Activated CD4-positive, alpha-beta T cell treated with anti-CD3 and anti-CD28 coated beads for 36 hours (primary cell): Measurements from ENCODE around the gene THADA. TPM values are rescaled to one million over a fixed set of nuclear protein-coding genes. Genes with fewer than 3 reads are reported as not detected.

Experiments used
- ATAC-seq: fragments of 200-7000 bp; cut with Tn5 transposase; one replicate; pipeline ENCODE4 v1.10.0; 2021; ENCODE audit warnings: mild to moderate bottlenecking, moderate library complexity
- CTCF ChIA-PET: fragments of 350-600 bp; sonication (Branson Sonifier 250); formaldehyde crosslinking; loops from one replicate; lab custom pipeline; 2021; ENCODE audit warnings: antibody characterized with exemption; lab: Charles Lee
- POLR2A ChIA-PET: fragments of 350-600 bp; sonication (Branson Sonifier 250); formaldehyde crosslinking; loops from one replicate; lab custom pipeline; 2021; ENCODE audit warnings: antibody characterized with exemption, inconsistent platforms; lab: Charles Lee
- DNase-seq: peaks from one replicate; pipeline ENCODE4 v3.0.0-alpha.2; 2020
- H3K27ac Mint-ChIP-seq: one replicate; pipeline ENCODE4 v1.8.0; 2021; ENCODE audit warnings: mixed read lengths
- H3K27me3 Mint-ChIP-seq: one replicate; pipeline ENCODE4 v1.8.0; 2021; ENCODE audit warnings: mixed read lengths
- H3K36me3 Mint-ChIP-seq: one replicate; pipeline ENCODE4 v1.8.0; 2021; ENCODE audit warnings: low read depth, mixed read lengths
- H3K4me1 Mint-ChIP-seq: one replicate; pipeline ENCODE4 v1.8.0; 2021; ENCODE audit warnings: mixed read lengths
- H3K4me3 Mint-ChIP-seq: one replicate; pipeline ENCODE4 v1.8.0; 2021; ENCODE audit warnings: mild to moderate bottlenecking, moderate library complexity, mixed read lengths
- H3K9me3 Mint-ChIP-seq: one replicate; pipeline ENCODE4 v1.8.0; 2021; ENCODE audit warnings: low read depth, mixed read lengths
- intact Hi-C, 2 experiments: fragments of 100-400 bp; cut with DNase I in 1 of 2; cut with micrococcal nuclease in 1 of 2; formaldehyde crosslinking; loops; one replicate each; pipeline versions ENCODE4 v1.14.2 to v1.15.1; 2022 to 2024; cut with DNase I, micrococcal nuclease
- total RNA-seq, 2 experiments: library from RNA; stranded (reverse); gene quantifications; one replicate each; pipeline ENCODE4 v1.2.3, GENCODE V29; 2021

Gene THADA
- total RNA-seq, 2 experiments from 2014 or later: 32.5 to 36.6 TPM

DNA sequence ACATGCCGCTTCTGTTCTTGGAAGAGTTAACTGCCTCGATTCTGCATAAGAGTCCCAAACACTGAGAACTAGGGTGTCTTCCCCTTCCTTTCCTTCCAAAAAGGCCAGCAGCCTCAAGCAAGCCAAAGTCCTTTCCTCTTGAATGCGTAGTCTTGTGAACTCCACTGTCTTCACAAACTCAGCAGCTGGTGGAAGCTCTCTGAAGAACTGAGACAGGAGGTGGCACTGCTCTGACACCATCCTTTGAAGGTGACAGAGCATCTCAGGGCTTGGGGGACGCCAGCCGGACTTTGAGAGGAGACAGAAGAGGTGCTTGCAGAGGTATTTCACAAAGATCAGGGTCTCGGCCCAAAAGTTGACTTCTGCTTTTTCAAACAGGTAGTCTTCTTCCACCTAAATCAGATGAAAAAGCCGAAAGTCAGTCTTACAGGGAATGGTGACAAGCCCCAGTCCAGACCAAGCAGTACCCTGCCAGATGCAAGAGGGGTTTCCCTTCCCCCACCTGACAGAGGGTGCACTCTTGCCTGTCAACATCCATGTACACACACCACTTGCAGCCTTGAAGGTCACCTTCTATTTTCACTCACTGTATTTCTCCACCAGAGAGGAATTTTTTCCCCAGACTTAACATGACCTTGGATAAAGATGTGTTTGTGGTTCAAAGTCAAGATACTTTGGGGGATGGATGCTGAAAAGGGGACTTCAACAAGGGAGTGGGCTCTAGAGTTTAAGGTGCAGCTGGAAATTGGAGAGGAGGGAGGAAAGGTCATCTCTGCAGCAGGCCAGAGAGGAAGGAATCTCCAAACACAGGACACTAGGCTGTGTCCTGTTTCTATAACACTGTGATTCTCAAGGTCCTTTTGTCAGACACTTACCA, 364.6 kb downstream of the THADA start:
- H3K36me3 Mint-ChIP-seq: peaks cover 3% of the 10 kb centered on the region
- H3K9me3 Mint-ChIP-seq: no peaks in the 10 kb centered on the region
- POLR2A ChIA-PET: no interaction called here
- CTCF ChIA-PET: interaction anchor here (0.6 to 1.0 kb wide), 6 partner anchors 104 to 372 kb away, joined by 3 to 5 read pairs (median 4); no protein-coding TSS in a partner anchor
- ATAC-seq (no peak), DNase-seq (no peak)
- no peaks in the 10 kb centered on the region for H3K27me3 Mint-ChIP-seq
- H3K4me3 Mint-ChIP-seq: no peak overlapping the region
- H3K4me1 Mint-ChIP-seq: peaks cover 24% of the 10 kb centered on the region
- no peak overlapping the region for H3K27ac Mint-ChIP-seq
- intact Hi-C loops: no loop called here

DNA sequence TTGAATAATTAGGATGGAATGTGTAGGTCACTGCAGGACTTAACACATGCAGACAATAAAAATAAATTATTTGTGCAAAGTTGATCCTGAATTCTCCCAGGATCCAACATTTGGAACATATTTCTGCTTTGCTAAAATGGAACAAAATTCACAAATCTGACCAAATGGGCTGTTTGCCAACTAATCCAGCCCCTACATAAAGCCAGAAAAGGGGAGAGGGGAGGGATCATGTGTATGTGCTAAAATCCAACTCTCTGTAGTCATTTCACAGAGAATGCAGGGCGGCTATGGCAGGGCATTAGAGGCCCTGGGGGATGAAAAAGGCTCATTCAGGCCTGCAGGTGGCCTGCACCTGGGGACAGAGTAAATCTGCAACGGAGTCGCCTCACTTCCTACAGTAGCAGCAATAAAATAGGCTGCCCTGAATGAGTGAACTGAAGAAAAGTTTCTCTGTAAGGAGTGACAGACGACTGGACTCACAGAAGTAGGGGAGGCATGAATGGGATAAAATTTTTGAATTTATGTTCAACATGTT, 365.4 kb downstream of the THADA start:
- ATAC-seq (no peak), DNase-seq (no peak)
- POLR2A ChIA-PET: interaction anchor here (1.1 kb wide), 1 partner anchor 98 kb away, joined by 4 read pairs; no protein-coding TSS in a partner anchor
- Mint-ChIP-seq H3K4me1 (peaks cover 24% of the 10 kb centered on the region), H3K27ac (no peak overlapping the region), H3K9me3 (no peaks in the 10 kb centered on the region), H3K27me3 (no peaks in the 10 kb centered on the region), H3K36me3 (peaks cover 6% of the 10 kb centered on the region), H3K4me3 (no peak overlapping the region)
- CTCF ChIA-PET: interaction anchor here (0.7 to 4.5 kb wide), 12 partner anchors 13 to 311 kb away, joined by 3 to 239 read pairs (median 8); no protein-coding TSS in a partner anchor
- intact Hi-C loops: no loop called here

DNA sequence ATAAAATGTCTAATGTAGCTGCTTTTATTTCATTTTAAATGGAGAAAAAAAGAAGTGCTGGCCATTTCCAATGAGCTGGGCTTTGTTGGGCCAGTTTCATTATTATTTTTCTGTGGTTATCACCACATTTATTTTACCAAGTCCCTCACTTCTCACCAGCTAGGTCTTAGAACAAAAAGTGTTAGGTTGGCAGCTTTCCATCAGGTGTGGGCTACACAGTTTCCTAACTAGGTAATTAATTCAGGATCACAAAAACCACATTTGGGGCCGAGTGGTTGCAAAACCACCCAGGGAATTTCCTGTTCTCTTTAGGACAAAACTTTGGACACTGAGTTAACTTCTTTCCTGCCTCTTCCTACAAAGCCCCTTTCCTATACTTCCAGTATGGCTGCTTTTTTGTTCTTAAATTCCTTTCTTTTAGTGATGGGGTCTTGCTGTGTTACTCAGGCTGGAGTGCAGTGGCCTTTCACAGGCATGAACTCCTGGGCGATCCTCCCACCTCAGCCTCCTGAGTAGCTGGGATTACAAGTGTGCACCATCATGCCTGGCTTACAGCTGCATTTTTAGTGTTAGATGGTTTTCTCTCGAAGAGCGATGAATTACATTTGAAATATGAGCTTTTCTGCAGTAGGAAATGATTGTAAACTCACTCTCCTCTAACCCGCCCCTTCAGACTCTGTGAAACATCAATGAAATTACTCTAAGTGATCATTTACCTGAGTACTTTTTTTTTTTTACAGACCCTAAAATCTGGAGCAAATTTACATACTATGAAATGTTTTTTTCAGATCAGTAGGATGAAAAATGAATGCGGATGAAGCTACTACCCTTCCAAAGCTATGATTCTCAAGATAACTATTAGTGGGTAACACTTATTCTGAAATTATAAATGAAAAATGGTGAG, 366.8 kb downstream of the THADA start:
- ChIA-PET POLR2A (interaction anchor here (0.6 to 3.3 kb wide), 9 partner anchors 65 to 296 kb away, joined by 3 to 14 read pairs (median 4); no protein-coding TSS in a partner anchor), CTCF (interaction anchor here (0.6 to 4.5 kb wide), 68 partner anchors 8 to 418 kb away, joined by 3 to 239 read pairs (median 4); no protein-coding TSS in a partner anchor)
- H3K36me3 Mint-ChIP-seq: peaks cover 16% of the 10 kb centered on the region
- intact Hi-C loops: loop anchor here (1.0 to 10.0 kb wide), 17 partner anchors 98 to 734 kb away; partner anchors contain the start of gene KCNG3 (in 1 of the 2)
- H3K9me3 Mint-ChIP-seq: no peaks in the 10 kb centered on the region
- peaks cover 24% of the 10 kb centered on the region for H3K4me1 Mint-ChIP-seq
- peak overlapping the region; percentile 73 for H3K27ac Mint-ChIP-seq
- ATAC-seq (no peak), DNase-seq (no peak)
- H3K4me3 Mint-ChIP-seq: peak overlapping the region; percentile 36
- no peaks in the 10 kb centered on the region for H3K27me3 Mint-ChIP-seq

- H3K36me3 Mint-ChIP-seq: peaks cover 23% of the 10 kb centered on the region
- ChIA-PET CTCF (interaction anchor here (0.6 to 4.5 kb wide), 42 partner anchors 8 to 417 kb away, joined by 3 to 239 read pairs (median 6); no protein-coding TSS in a partner anchor), POLR2A (interaction anchor here (0.6 to 3.3 kb wide), 5 partner anchors 31 to 295 kb away, joined by 3 to 14 read pairs (median 5); no protein-coding TSS in a partner anchor)
- H3K4me3 Mint-ChIP-seq: peak overlapping the region; percentile 83
- H3K27ac Mint-ChIP-seq: peak overlapping the region; percentile 77
- intact Hi-C loops: loop anchor here (2.0 to 10.0 kb wide), 8 partner anchors 171 to 734 kb away; partner anchors contain the start of gene KCNG3 (in 1 of the 2)
- ATAC-seq: no peak
- peaks cover 24% of the 10 kb centered on the region for H3K4me1 Mint-ChIP-seq
- DNase-seq: no peak
- H3K27me3 Mint-ChIP-seq: no peaks in the 10 kb centered on the region
- H3K9me3 Mint-ChIP-seq: no peaks in the 10 kb centered on the region
Measured at GRCh38 chr2:43228321-43228751, 367.5 kb downstream of the THADA start.

DNA sequence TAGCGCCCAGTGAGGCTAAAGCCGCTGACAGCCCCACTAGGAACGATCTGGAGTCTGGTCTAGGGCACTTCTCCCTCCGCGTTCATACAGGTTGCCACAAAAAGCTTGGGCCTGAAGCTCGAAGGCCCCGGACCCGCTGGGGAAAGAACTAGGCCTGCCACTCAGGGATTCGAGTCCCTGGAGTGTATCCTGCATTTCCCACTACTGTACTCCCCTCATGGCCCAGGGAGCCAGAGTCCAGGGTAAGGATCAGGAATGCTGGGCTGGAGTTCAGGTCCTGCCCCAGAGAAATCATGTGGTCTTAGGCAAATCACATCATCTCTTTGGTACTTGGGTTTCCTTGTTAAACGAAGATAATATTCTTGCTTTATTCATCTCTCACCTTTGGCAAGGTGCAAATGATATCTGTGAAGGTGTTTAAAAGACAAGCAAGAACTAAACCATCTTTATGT, 368.0 kb downstream of the THADA start:
- intact Hi-C loops: loop anchor here (1.0 to 10.0 kb wide), 10 partner anchors 171 to 733 kb away; partner anchors contain the start of genes KCNG3 (in 1 of the 2) and THADA (in 1 of the 2)
- no peak for ATAC-seq

GRCh38 chr2:43226955-43227829, 368.6 kb downstream of the THADA start:
- ATAC-seq (peak; percentile 14), DNase-seq (peak; percentile 80)
- Mint-ChIP-seq H3K4me3 (peak overlapping the region; percentile 83), H3K36me3 (peaks cover 31% of the 10 kb centered on the region), H3K4me1 (peaks cover 30% of the 10 kb centered on the region), H3K9me3 (no peaks in the 10 kb centered on the region), H3K27me3 (no peaks in the 10 kb centered on the region), H3K27ac (peak overlapping the region; percentile 91)
- POLR2A ChIA-PET: interaction anchor here (0.6 to 3.3 kb wide), 15 partner anchors 9 to 417 kb away, joined by 3 to 14 read pairs (median 6); no protein-coding TSS in a partner anchor
- intact Hi-C loops: loop anchor here (1.0 to 10.0 kb wide), 11 partner anchors 53 to 732 kb away; partner anchors contain the start of genes KCNG3 (in 1 of the 2) and THADA (in 1 of the 2)
- CTCF ChIA-PET: interaction anchor here (0.6 to 4.5 kb wide), 14 partner anchors 14 to 577 kb away, joined by 3 to 239 read pairs (median 6); no protein-coding TSS in a partner anchor

More for the DNA sequence above, 368.0 kb downstream of the THADA start:
- no peaks in the 10 kb centered on the region for H3K27me3 Mint-ChIP-seq
- ChIA-PET POLR2A (interaction anchor here (1.5 to 3.3 kb wide), 4 partner anchors 31 to 101 kb away, joined by 3 to 14 read pairs (median 6); no protein-coding TSS in a partner anchor), CTCF (interaction anchor here (0.6 to 4.5 kb wide), 22 partner anchors 10 to 417 kb away, joined by 3 to 239 read pairs (median 7); no protein-coding TSS in a partner anchor)
- DNase-seq: no peak
- H3K4me1 Mint-ChIP-seq: peaks cover 25% of the 10 kb centered on the region
- H3K4me3 Mint-ChIP-seq: peak overlapping the region; percentile 83
- peak overlapping the region; percentile 77 for H3K27ac Mint-ChIP-seq
- peaks cover 25% of the 10 kb centered on the region for H3K36me3 Mint-ChIP-seq
- H3K9me3 Mint-ChIP-seq: no peaks in the 10 kb centered on the region

- Mint-ChIP-seq H3K36me3 (peaks cover 38% of the 10 kb centered on the region), H3K4me3 (peak within 1 kb of the TSS; percentile 83), H3K9me3 (no peaks in the 10 kb centered on the region), H3K4me1 (peaks cover 37% of the 10 kb centered on the region), H3K27me3 (no peaks in the 10 kb centered on the region), H3K27ac (peak within 1 kb of the TSS; percentile 91)
- ChIA-PET CTCF (interaction anchor here (0.6 to 4.5 kb wide), 8 partner anchors 32 to 576 kb away, joined by 3 to 239 read pairs (median 4); no protein-coding TSS in a partner anchor), POLR2A (interaction anchor here (0.6 to 3.3 kb wide), 15 partner anchors 8 to 416 kb away, joined by 3 to 14 read pairs (median 6); no protein-coding TSS in a partner anchor)
- ATAC-seq (peak; percentile 75), DNase-seq (peak; percentile 98)
- intact Hi-C loops: loop anchor here (1.0 to 10.0 kb wide), 10 partner anchors 52 to 732 kb away; partner anchors contain the start of genes KCNG3 (in 1 of the 2) and THADA (in 1 of the 2)
Measured at GRCh38 chr2:43226558-43226954, 369.3 kb downstream of the THADA start, which contains the start of gene ZFP36L2. Gene ZFP36L2, minus strand, starts transcription at chr2:43226606. Its CDS starts 291 bp downstream, at chr2:43226315.

- no peaks in the 10 kb centered on the region for H3K9me3 Mint-ChIP-seq
- peak overlapping the region; percentile 83 for H3K4me3 Mint-ChIP-seq
- peak overlapping the region; percentile 82 for H3K27ac Mint-ChIP-seq
- peak; percentile 4 for ATAC-seq
- ChIA-PET POLR2A (interaction anchor here (1.0 to 3.3 kb wide), 15 partner anchors 7 to 415 kb away, joined by 3 to 14 read pairs (median 6); no protein-coding TSS in a partner anchor), CTCF (interaction anchor here (0.6 to 4.5 kb wide), 8 partner anchors 31 to 575 kb away, joined by 3 to 239 read pairs (median 4); no protein-coding TSS in a partner anchor)
- H3K36me3 Mint-ChIP-seq: peaks cover 44% of the 10 kb centered on the region
- intact Hi-C loops: loop anchor here (1.0 to 10.0 kb wide), 10 partner anchors 52 to 731 kb away; partner anchors contain the start of genes KCNG3 (in 1 of the 2) and THADA (in 1 of the 2)
- H3K4me1 Mint-ChIP-seq: peaks cover 42% of the 10 kb centered on the region
- no peaks in the 10 kb centered on the region for H3K27me3 Mint-ChIP-seq
- peak; percentile 77 for DNase-seq
Measured at GRCh38 chr2:43225788-43226557, 369.9 kb downstream of the THADA start.
